Endothelial cell (in vitro differentiated cells): ENCODE results near the gene ARHGAP15. TPM values are rescaled to one million over a fixed set of nuclear protein-coding genes. Genes with fewer than 3 reads are reported as not detected.

ENCODE experiments used
- DNase-seq: peaks from one replicate; pipeline ENCODE4 v3.0.0; 2021; ENCODE audit warnings: low spot score
- H3K27ac Mint-ChIP-seq: one replicate; pipeline ENCODE4 v1.8.0; 2021; ENCODE audit warnings: mixed read lengths, inconsistent platforms; ENCODE audit not compliant: unreplicated experiment
- H3K27me3 Mint-ChIP-seq: one replicate; pipeline ENCODE4 v1.8.0; 2021; ENCODE audit warnings: mild to moderate bottlenecking, moderate library complexity, mixed read lengths, inconsistent platforms; ENCODE audit not compliant: unreplicated experiment
- H3K36me3 Mint-ChIP-seq: one replicate; pipeline ENCODE4 v1.8.0; 2021; ENCODE audit warnings: mild to moderate bottlenecking, low read depth, mixed read lengths, inconsistent platforms; ENCODE audit not compliant: unreplicated experiment
- H3K4me1 Mint-ChIP-seq: one replicate; pipeline ENCODE4 v1.8.0; 2021; ENCODE audit warnings: mild to moderate bottlenecking, mixed read lengths, inconsistent platforms; ENCODE audit not compliant: unreplicated experiment
- H3K4me3 Mint-ChIP-seq: one replicate; pipeline ENCODE4 v1.8.0; 2021; ENCODE audit warnings: mild to moderate bottlenecking, mixed read lengths, inconsistent platforms; ENCODE audit not compliant: unreplicated experiment
- H3K9me3 Mint-ChIP-seq: one replicate; pipeline ENCODE4 v1.8.0; 2021; ENCODE audit warnings: mixed read lengths, inconsistent platforms; ENCODE audit not compliant: unreplicated experiment
- total RNA-seq: library from RNA; stranded (reverse); fragmentation: NEBNext Ultra II Directional; extraction: Animal tissue kit (Norgen Biotek cat#: 25700); gene quantifications from one replicate; pipeline ENCODE4 v1.2.1, GENCODE V29; 2021; ENCODE audit not compliant: unreplicated experiment
- TF ChIP-seq, protein P1 (sequence below): fragments of 200-600 bp; sonication (generic); IDR thresholded peaks from one replicate; pipeline ENCODE4 v1.5.0; 2021; ENCODE audit warnings: antibody characterized with exemption; ENCODE audit not compliant: unreplicated experiment

Gene ARHGAP15
- total RNA-seq, 1 donor from 2014 or later, result not detected

GRCh38 chr2:143519521-143519920, 390.3 kb downstream of the ARHGAP15 start:
- TF ChIP-seq, protein P1, sequence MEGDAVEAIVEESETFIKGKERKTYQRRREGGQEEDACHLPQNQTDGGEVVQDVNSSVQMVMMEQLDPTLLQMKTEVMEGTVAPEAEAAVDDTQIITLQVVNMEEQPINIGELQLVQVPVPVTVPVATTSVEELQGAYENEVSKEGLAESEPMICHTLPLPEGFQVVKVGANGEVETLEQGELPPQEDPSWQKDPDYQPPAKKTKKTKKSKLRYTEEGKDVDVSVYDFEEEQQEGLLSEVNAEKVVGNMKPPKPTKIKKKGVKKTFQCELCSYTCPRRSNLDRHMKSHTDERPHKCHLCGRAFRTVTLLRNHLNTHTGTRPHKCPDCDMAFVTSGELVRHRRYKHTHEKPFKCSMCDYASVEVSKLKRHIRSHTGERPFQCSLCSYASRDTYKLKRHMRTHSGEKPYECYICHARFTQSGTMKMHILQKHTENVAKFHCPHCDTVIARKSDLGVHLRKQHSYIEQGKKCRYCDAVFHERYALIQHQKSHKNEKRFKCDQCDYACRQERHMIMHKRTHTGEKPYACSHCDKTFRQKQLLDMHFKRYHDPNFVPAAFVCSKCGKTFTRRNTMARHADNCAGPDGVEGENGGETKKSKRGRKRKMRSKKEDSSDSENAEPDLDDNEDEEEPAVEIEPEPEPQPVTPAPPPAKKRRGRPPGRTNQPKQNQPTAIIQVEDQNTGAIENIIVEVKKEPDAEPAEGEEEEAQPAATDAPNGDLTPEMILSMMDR, result no peak
- Mint-ChIP-seq H3K4me1 (peaks cover 7% of the 10 kb centered on the region), H3K27ac (no peak overlapping the region), H3K4me3 (no peak overlapping the region), H3K36me3 (no peaks in the 10 kb centered on the region), H3K9me3 (no peaks in the 10 kb centered on the region), H3K27me3 (peaks cover 2% of the 10 kb centered on the region)
- no peak for DNase-seq

DNA sequence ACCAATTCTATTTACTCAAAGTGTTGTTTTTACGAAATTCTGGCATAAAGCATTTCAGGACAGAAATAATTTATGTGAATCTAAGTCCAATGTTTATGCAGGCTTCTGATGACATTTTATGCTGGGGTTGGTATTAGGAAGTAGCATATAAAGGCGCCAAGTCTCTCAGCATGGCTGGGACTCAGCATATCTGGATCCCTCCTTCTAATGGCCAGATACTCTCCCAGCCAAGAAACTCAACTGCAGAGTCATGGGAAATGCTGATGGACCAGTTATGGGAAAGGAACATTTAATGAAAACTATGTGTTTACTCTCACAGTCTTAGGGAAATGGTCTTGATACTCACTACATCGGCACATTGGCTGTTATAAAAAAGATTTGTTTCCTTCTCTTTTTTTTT, 392.2 kb downstream of the ARHGAP15 start:
- peaks cover 2% of the 10 kb centered on the region for H3K27me3 Mint-ChIP-seq
- DNase-seq, result no peak
- peaks cover 4% of the 10 kb centered on the region for H3K4me1 Mint-ChIP-seq
- TF ChIP-seq, protein P1, result no peak
- no peak overlapping the region for H3K27ac Mint-ChIP-seq
- no peaks in the 10 kb centered on the region for H3K9me3 Mint-ChIP-seq
- no peak overlapping the region for H3K4me3 Mint-ChIP-seq
- H3K36me3 Mint-ChIP-seq, result no peaks in the 10 kb centered on the region

- H3K27me3 Mint-ChIP-seq, result peaks cover under 1% of the 10 kb centered on the region
- TF ChIP-seq, protein P1, result no peak
Measured at GRCh38 chr2:143522699-143523098, 393.5 kb downstream of the ARHGAP15 start.

GRCh38 chr2:143524119-143524553, 394.9 kb downstream of the ARHGAP15 start:
- peaks cover 4% of the 10 kb centered on the region for H3K4me1 Mint-ChIP-seq
- H3K36me3 Mint-ChIP-seq, result no peaks in the 10 kb centered on the region
- no peaks in the 10 kb centered on the region for H3K27me3 Mint-ChIP-seq
- no peak for DNase-seq
- H3K9me3 Mint-ChIP-seq, result no peaks in the 10 kb centered on the region
- TF ChIP-seq, protein P1, result no peak
- H3K27ac Mint-ChIP-seq, result no peak overlapping the region
- no peak overlapping the region for H3K4me3 Mint-ChIP-seq

More at GRCh38 chr2:143522699-143523098, 393.5 kb downstream of the ARHGAP15 start:
- no peak for DNase-seq
- Mint-ChIP-seq H3K27ac (no peak overlapping the region), H3K36me3 (no peaks in the 10 kb centered on the region), H3K4me1 (peaks cover 4% of the 10 kb centered on the region), H3K9me3 (no peaks in the 10 kb centered on the region), H3K4me3 (no peak overlapping the region)

- Mint-ChIP-seq H3K9me3 (no peaks in the 10 kb centered on the region), H3K36me3 (no peaks in the 10 kb centered on the region), H3K4me3 (no peak overlapping the region), H3K27me3 (no peaks in the 10 kb centered on the region), H3K4me1 (peaks cover 4% of the 10 kb centered on the region), H3K27ac (no peak overlapping the region)
- no peak for DNase-seq
- TF ChIP-seq, protein P1, result no peak
Measured at GRCh38 chr2:143524559-143525401, 395.6 kb downstream of the ARHGAP15 start.
